ENCODE results near the gene TRIM47.
"Not testable (repeated sequence)": the region's sequence is repeated elsewhere in the genome, so short reads cannot be mapped to it uniquely, and the experiment has no call there.

The TRIM47 gene

DNA sequence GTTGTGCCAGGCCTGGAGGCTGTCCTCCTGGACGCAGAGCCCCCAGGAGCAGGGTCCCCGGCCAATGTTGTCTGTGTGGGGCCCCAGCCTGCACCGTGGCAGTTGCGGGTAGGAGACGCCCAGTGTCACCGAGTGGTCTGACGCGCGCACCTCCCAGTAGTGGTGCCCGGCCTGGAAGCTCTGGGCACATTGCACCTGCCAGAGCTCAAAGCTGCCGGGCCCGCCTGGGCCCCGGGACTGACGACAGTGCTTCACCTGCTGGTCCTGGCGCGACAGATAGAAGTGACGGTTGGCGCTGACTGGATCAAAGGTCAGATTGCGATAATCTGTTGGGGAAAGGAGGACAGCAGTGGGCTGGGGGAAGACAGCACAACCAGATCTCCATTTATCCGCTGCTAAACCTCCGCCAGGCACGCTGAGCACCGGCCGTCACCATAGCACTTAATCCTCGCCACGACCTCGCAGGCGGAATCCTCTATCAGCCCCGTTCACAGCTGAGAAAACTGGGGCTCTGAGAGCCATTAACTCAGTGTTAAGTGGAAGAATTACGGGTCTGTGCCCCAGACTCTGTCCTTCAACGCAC lies 12.7 kb upstream of the TRIM47 start:
- no peak for DNase-seq

DNA sequence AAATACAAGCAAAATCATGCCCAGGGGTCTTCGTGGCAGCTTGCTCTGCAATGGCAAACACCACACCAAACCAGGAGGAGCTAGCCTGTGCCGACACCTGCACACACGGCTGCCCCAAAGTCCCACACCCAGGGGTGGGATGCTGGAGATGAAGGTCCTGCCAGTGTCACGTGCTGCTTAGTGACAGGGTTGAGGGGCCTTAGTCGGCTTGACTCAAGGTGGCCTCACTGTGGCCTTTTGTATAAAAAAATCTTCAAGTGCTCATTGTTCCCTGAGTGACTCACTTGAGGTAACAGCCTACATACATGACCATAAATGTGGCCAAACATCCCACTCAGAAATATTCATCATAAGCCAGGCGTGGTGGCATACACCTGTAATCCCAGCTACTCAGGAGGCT lies 11.1 kb upstream of the TRIM47 start:
- no peak for DNase-seq

DNA sequence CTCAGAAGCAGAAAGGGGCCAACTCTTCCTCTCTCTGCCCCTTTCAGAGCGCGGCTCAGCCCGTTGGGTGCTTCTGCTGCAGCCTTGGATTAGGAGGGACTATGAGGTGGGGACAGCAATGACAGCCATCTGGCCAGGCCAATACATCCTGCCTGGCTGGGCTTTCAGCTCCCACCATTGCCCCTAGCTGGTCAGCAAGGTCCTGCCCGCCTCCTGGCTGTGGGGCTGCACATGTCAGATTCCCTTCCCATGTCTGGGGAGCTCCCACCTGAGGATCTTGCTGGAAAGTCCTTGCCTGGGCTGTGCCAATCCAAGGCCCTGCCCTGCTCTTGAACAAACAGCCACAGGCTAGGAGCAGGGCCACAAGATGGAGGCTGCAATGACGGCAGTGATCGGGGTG lies 10.1 kb upstream of the TRIM47 start:
- DNase-seq = no peak

DNA sequence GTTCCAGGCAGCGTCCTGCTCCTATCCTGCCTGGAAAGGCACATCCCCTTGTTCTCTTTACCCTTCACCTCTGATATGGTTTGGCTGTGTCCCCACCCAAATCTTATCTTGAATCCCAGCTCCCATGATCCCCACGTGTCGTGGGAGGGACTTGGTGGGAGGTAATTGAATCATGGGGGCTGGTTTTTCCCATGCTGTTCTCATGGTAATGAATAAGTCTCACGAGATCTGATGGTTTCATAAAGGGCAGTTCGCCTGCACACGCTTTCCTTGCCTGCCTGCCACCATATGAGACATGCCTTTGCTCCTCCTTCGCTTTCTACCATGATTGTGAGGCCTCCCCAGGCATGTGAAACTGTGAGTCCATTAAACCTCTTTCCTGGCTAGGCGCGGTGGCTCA lies 7.5 kb upstream of the TRIM47 start:
- DNase-seq = not testable (repeated sequence)

DNA sequence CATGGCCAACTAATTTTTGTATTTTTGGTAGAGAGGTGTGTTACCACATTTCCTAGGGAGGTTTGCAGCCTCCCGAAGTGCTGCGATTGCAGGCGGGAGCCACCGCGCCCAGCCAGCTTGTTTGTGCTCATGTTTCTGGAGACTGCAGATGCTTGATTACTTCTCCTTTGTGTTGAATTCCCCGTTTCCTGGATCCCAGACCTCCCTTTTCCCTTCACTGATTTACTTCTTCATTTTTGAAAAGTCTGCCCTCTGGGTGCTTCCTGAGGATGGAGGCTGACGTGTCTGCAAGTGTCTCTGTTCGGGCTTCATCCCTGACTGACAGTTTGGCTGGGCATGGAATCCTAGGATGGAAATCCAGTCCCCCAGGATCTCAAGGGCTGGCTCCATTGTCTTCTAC lies 7.0 kb upstream of the TRIM47 start:
- DNase-seq = no peak

DNA sequence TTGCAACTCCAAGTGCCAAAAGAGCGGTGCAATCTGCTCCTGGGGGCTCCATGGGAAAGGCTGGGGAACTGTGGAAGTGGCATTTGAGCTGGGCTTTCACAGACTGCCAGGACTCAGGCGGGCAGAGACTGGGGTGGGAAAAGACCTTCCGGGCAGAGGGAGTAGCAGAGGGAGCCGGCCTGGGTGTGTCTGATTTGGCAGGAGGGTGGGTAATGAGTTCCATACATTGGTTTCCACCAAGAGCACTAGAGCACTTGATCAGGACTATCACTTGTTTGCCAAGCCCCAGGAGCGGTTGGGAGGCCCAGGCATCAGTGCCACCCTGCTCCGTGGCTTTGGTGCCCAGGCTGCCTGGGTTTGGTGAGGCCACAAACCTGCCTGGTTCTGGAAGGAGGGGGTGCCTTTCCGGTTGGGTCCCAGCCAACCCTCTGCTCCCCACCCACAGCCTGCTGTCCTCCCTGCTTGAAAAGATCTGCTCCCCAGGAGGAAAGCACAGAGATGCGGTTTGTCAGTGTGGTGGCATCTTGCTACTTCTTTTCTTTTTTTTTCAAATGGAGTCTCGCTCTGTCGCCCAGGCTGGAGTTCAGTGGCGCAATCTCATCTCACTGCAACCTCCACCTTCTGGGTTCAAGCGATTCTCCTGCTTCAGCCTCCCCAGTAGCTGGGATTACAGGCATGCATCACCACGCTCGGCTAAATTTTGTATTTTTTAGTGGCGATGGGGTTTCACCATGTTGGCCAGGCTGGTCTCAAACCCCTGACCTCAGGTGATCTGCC lies 3.5 kb upstream of the TRIM47 start:
- no peak for DNase-seq

DNA sequence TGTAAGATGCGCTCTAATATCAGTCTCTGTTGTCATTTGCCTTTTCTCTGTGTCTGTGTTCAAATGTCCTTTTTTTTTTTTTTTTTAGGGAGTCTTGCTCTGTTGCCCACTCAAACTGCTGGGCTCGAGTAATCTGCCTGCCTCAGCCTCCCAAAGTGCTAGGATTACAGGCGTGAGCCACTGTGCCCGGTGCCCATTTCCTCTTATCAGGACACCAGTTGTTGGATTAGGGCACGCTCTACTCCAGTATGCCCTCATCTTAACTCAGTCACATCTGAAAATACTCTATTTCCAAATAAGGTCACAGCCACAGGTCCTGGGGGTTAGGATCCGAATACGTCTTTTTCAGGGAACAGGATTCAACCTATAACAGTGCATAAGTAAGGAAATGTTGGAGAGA lies 1.9 kb upstream of the TRIM47 start:
- DNase-seq = no peak

DNA sequence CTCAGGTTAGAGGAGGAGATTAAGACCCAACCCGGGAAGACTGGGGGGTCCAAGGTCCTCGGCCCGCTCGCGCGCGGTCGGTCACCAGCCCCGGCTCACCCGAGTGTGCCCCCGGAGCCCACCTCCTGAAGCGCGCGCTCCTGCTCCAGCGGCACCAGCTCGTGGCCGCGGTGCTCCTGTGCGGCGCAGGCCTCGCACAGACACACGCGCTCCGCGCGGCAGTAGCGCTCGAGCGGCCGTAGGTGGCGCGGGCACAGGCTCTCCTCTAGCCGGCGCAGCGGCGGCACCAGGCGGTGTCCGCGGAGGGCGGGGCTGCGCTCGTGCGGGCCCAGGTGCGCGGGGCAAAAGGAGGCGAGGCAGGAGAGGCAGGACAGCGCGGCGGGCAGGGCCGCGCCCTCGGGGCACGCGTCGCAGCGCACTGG lies 618 bp downstream of the TRIM47 start:
- peak; percentile 32 for DNase-seq

DNA sequence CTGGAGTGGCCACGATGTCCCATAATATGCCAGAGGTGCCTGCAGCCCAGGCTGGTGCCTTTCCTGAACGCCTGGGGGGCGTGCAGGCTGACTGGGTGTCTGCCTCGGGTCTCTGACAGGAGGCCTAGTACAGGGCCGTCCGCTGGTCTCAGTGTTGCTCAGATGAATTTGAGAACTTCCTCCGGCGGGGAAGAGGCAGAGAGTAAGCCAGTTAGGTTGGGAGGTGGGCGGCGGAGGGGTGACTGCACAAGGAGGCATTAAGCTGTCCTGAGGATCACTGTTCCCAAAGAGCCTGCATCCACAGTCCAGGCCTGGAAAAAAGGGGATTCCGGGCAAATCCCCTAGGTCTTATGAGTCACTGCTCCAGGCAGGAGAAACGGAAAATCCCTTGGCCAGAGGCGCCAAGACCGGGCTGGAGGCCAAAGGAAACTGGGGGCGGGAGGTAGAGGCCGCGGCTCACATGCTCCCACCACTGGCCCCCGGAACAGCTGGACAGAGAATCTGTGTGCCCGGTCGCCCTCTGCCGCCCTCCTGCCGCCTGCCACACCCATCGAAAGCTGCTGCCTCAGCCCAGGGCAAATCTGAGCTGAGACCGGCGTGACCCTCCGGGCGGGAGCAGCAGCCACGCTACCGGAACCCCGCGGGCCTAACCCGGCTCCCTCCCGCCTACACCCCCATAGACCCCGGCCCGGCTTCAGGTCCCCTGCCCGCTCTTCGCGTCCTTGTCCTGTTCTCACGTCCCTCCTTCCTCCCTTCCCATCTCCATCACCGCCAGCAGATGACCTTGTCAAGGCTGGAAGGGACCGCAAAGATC lies 1.2 kb downstream of the TRIM47 start:
- DNase-seq = no peak

DNA sequence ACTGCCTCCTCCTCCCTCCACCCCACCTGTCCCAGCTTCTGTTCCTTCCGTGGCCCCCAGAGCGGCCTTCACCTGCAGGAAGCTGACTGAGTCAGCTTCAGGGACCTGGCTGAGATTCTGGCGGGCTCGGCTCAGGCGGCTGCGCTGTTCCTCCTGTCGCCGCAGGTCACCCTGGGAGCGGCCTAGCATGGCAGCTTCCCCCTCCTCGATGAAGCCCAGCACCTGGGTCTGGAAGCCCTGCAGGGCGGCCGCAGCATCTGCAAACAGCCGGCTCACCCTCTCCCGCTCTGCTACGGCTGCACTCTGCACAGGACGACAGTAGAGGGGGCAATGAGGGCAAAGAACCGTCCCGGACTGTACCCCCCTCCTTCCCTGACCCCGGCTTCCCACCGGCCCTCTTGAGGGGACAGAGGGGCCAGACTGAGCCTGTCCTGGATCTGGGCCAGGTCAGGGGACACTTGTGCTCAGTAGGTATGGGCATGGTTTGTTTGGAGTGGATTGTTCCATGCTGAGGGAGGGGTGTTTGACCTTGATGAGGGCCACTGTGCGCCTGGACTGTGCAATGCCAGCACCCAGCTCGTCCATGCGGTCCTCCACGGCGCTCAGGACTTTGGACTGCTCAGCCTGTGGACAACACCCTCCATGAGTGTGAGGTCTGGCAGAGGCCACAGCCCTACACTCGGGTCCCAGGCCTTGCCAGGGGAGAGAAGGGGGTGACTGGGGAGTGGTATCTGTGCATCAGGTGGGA lies 2.0 kb downstream of the TRIM47 start:
- DNase-seq = no peak

DNA sequence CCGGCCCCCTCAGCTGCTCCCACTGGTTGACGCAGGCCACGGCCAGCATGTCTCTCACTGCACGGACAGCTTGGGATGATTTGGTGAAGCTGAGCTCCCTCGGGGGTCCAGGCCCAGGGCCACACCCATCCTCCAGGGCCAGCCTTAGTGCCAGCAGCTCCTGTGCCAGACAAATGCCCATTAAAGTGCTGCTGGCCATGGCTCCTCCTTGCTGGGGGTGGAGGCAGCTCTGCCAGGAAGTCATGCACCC lies 2.5 kb downstream of the TRIM47 start:
- no peak for DNase-seq

DNA sequence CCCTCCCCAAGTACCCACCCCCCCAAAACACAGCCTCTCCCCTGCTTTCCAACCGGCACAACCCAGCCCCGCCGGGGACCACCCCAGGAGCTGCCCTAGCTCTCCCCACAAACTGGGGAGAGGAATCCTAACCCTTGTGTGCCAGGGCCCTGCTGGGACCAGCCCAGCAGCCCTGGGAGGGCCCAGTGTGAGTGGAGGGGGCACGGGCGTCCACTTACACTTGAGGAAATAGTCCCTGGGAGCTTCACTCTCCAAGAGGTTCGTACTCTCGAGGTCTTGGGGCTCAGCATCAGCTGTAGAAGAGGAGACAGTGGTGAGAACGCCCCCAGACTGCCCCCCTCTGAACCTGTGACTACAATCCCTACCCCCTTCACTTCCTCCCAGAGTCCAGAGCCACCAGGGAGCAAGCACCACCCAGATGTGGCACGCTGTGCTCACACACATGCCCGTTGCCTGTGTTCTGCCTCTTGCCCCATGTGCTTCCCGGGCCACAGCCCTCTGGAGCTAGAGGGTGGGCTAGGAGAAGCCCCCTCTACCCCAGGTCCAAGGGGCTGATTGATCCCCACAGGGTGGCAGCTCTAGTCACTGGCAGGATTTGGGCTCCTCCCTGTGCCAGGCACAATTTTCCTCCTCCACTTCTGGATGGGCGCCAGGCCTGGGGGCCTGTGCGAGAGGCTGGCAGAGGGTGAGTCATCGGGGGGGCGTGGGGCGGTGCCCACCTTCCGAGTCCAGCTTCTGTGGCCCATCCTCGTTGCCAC lies 3.0 kb downstream of the TRIM47 start:
- DNase-seq = no peak

DNA sequence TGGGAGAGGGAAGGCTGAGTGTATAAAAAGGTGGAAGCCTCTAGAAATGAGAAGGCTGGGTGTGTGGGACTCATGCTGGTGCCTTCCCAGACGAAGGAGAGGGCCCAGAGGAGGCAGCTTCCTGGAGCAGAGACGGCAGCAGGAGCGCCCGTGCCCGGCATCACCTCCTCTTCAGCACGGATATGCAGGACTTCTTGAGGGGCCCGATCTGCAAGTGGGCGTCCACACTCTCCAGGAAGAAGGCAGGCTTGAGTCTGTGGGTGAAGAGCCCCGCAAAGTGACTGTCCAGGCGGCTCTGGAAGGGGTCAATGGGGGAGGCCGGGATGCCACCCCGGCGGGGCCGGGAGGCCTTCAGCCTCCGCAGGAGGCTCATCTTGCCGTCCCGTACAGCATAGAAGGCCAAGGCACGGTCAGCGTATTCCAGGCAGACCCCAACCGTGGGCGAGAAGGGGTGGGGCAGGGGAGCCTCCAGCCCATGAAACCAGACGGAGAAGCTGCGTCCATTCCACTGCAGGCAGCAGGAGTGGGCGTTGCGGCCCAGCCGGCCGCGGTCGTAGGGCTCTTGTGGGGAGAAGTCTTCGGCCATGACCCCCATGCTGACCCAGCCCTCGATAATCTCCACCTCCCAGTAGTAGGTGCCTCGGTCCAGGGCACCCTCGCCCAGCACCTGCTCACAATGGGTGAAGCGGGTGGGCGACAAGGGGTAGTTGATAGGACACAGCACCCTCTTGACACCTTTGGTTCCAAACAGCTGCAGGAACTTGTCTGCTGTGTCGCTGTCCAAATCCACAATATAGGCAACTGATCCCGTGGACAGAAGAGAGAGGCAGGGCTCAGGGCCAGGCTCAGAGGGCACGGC lies 3.8 kb downstream of the TRIM47 start:
- no peak for DNase-seq

DNA sequence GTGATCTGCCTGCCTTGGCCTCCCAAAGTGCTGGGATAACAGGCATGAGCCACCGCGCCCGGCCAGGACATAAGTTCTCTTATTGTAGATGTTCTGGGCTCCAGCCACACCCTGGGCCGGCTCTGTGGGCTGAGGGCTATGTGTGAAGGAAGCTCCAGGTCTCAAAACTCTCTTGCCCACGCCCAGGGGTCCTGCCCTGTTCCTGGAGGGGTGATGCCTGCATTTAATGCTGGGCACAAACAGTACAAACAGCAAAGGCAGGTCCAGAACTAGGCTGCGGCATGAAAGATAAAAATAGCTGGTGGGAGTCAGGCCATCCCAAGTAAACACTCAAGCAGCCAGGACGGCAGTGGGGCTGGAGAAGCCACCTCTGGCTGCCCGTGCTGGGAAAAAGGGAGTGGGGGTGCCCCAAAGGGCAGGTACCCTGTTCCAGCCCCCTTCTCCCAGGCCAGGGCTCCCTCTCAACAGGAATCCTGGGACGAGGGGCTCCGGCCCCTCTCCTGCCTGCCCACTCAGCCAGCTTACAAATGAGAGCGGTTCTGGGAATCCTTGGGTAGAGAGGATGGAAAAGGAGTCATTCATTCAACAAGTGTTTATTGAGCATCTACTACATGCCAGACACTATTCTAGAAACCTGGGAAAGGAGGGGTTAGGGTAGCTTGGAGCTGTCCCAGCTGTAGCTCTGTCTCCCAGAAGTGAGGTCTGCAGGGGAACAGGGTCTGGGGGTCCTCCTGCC lies 4.6 kb downstream of the TRIM47 start:
- no peak for DNase-seq

DNA sequence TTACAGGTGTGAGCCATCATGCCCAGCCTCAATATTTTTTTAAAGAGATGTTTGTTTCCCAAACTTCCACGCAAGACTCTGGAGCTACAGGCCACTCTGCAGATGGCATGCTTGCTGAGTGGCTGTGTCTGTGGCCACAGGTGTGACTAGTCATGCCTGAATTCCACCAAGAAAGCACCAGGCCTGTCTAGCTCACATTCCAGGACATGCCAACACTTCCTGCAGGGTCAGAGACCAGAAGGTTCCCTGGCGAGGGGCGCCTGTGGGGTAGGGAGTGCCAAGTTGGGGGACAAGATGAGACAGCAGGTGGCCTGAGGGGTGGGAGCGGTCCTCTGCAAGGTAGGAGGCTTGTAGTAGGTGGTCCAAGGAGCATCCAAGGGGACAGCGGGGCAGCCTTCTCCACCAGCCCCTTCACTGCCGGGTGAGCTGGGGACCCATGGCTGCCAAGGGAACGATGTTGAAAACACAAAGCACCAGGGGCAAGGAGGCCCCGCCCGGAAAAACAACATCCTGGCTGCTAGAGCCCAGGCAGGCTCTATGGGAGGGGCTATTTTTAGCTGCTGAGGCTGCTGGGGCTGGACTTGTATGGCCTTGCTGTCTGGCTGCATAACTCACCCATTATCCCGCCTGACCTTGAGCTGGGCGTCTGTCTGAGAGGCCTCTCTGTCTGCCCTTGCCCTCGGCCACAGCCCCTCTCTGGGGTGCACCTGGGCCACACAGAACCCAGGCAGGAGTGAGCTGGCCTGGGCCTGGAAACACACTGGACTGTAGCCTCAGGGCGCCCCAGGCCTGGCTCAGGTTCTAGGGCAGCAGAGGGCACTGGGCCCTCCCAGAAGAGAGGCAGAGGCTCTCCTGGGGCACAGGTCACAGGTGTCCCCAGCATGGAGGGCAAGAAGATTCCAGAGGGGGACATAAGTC lies 5.7 kb downstream of the TRIM47 start:
- no peak for DNase-seq

DNA sequence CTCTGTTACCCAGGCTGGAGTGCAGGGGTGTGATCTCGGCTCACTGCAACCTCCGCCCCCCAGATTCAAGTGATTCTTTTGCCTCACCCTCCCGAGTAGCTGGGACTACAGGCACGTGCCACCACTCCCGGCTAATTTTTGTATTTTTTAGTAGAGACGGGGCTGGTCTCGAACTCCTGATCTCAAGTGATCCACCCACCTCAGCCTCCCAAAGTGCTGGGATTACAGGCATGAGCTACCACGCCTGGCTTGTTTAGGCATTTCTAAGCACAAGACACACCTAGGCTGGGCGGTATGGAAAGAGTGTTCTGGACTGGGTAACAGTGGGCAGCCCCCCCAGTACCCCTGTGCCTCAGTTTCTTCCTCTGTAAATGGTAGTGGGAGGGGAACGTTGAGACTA lies 8.2 kb downstream of the TRIM47 start:
- DNase-seq = not testable (repeated sequence)

DNA sequence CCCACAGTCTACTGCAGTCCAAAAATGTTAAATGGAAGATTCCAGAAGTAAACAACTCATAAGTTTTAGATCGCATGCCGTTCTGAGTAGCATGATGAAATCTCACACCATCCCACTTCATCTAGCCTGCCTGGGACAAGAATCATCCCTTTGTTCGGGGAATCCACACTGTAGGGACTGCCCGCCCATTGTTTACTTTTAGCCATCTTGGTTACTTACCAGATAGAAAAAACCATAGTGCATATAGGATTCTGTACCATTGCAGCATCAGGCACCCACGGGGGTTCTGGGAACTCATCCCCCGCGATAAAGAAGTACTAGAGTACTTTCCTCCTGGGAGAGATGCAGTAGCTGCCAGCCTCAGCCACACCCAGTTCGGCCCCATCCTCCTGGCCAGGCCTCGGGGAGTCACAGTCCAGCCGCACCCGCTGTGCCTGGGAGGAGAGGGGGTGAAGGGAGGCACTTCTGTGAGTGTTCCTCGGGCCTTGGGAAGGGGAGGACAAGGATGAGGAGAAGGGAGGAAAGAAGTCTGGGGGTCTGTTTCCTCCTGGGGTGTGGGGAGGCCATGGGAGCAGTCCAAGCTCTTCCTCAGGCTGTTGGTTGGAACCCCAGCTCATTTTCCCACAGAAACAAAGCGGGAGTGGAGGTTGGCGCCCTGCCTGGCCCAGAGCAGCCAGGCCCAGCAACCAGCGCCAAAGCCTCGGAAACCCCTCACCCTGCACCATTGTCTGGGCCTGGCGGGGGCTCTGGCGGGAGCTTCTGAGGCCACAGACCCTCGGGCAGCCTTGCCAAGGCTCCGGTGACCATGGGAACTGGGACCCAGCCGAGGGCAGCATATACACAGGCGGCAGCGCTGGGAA lies 8.9 kb downstream of the TRIM47 start:
- no peak for DNase-seq

DNA sequence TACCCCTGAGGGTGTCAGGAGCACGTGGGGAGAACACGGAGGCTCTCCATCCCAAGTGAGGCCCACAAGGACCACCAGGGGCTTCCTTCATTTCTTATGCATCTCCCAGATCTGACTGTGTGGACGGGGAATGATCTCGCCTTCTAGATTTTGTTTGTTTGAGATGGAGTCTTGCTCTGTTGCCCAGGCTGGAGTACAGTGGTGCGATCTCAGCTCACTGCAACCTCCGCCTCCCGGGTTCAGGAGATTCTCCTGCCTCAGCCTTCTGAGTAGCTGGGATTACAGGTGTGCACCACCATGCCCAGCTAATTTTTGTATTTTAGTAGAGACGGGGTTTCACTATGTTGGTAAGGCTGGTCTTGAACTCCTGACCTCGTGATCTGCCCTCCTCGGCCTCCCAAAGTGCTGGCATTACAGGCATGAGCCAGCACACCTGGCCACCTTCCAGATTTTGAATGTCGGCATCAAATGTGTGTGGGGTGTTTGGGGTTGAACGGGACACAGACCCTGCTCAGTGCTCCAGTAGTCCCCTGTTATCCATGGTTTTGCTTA lies 9.6 kb downstream of the TRIM47 start:
- not testable (repeated sequence) for DNase-seq
